Loucy (cell line): ENCODE measurements around the gene MKLN1.

Source experiments
- H2AFZ ChIP-seq: fragments of 200-600 bp; sonication (generic); 2 replicates; pipeline ENCODE4 v1.6.0; 2016; ENCODE audit warnings: antibody characterized with exemption, mild to moderate bottlenecking, low read length, moderate library complexity
- H3F3A ChIP-seq: fragments of 200-600 bp; 2 replicates; pipeline ENCODE4 v1.6.0; 2016; ENCODE audit warnings: antibody characterized with exemption, low read depth, mild to moderate bottlenecking
- H3K27me3 ChIP-seq: fragments of 200-600 bp; sonication (generic); 2 replicates; pipeline ENCODE4 v1.6.1; 2014; ENCODE audit warnings: low read length, mild to moderate bottlenecking; ENCODE audit not compliant: insufficient read depth, poor library complexity, severe bottlenecking
- H3K36me3 ChIP-seq: fragments of 200-600 bp; sonication (generic); 2 replicates; pipeline ENCODE4 v1.6.1; 2016; ENCODE audit warnings: low read length; ENCODE audit not compliant: insufficient read depth
- H3K4me1 ChIP-seq: fragments of 200-600 bp; sonication (generic); 2 replicates; pipeline ENCODE4 v1.5.1; 2014; ENCODE audit warnings: low read length, mild to moderate bottlenecking; ENCODE audit not compliant: insufficient read depth, poor library complexity, severe bottlenecking
- H3K4me2 ChIP-seq: fragments of 200-600 bp; sonication (generic); 2 replicates; pipeline ENCODE4 v1.6.0; 2014; ENCODE audit warnings: antibody characterized with exemption, low read length, low read depth, mild to moderate bottlenecking; ENCODE audit not compliant: poor library complexity, severe bottlenecking
- H3K4me3 ChIP-seq: fragments of 200-600 bp; sonication (generic); 2 replicates; pipeline ENCODE4 v1.5.1; 2014; ENCODE audit warnings: low read length, mild to moderate bottlenecking, mixed read lengths; ENCODE audit not compliant: poor library complexity, severe bottlenecking
- H3K79me2 ChIP-seq: fragments of 200-600 bp; sonication (generic); 2 replicates; pipeline ENCODE4 v1.6.1; 2014; ENCODE audit warnings: low read length; ENCODE audit not compliant: insufficient read depth
- H3K9ac ChIP-seq: fragments of 200-600 bp; sonication (generic); 2 replicates; pipeline ENCODE4 v1.6.0; 2014; ENCODE audit warnings: mild to moderate bottlenecking, low read depth, low read length, moderate library complexity; ENCODE audit not compliant: poor library complexity, severe bottlenecking
- H3K9me2 ChIP-seq: fragments of 200-600 bp; sonication (generic); replicated peaks from 2 replicates; pipeline ENCODE4 v1.6.1; 2016; ENCODE audit warnings: low read depth, low read length, mixed read lengths
- H3K9me3 ChIP-seq: fragments of 200-600 bp; sonication (generic); 2 replicates; pipeline ENCODE4 v1.6.1; 2014; ENCODE audit warnings: mild to moderate bottlenecking, antibody characterized with exemption, low read length, low read depth; ENCODE audit not compliant: insufficient read depth
- H4K20me1 ChIP-seq: fragments of 200-600 bp; sonication (generic); 2 replicates; pipeline ENCODE4 v1.6.0; 2014; ENCODE audit warnings: antibody characterized with exemption, low read length, mild to moderate bottlenecking; ENCODE audit not compliant: insufficient read depth, poor library complexity, severe bottlenecking
- CTCF ChIP-seq: fragments of 200-600 bp; sonication (generic); conservative IDR thresholded peaks from 2 replicates; pipeline ENCODE4 v1.5.1; 2014; ENCODE audit warnings: mild to moderate bottlenecking, antibody characterized with exemption, low read length
- EZH2phosphoT487 ChIP-seq: fragments of 200-600 bp; IDR thresholded peaks from 2 replicates; pipeline ENCODE4 v1.6.1; 2018; ENCODE audit warnings: antibody characterized with exemption, mild to moderate bottlenecking, moderate library complexity, borderline replicate concordance

Gene MKLN1

GRCh38 chr7:131431756-131432155 is 104.1 kb downstream of the MKLN1 start:
- H4K20me1 ChIP-seq, result no peaks in the 10 kb centered on the region
- H3K9me2 ChIP-seq, result no peaks in the 10 kb centered on the region
- no peaks in the 10 kb centered on the region for H3K9me3 ChIP-seq
- no peak overlapping the region for H3K9ac ChIP-seq
- no peaks in the 10 kb centered on the region for H3K79me2 ChIP-seq
- TF ChIP-seq EZH2phosphoT487 (no peak), CTCF (no peak)
- no peak overlapping the region for H3K4me2 ChIP-seq
- peaks cover 56% of the 10 kb centered on the region for H3K36me3 ChIP-seq
- no peaks in the 10 kb centered on the region for H3F3A ChIP-seq
- H3K27me3 ChIP-seq, result no peaks in the 10 kb centered on the region
- H3K4me3 ChIP-seq, result no peak overlapping the region
- no peaks in the 10 kb centered on the region for H3K4me1 ChIP-seq
- no peak overlapping the region for H2AFZ ChIP-seq

- Histone ChIP-seq H3K9me2 (no peaks in the 10 kb centered on the region), H3K79me2 (no peaks in the 10 kb centered on the region), H3K4me1 (no peaks in the 10 kb centered on the region), H3K9ac (no peak overlapping the region), H4K20me1 (no peaks in the 10 kb centered on the region), H3K4me3 (no peak overlapping the region), H3K4me2 (no peak overlapping the region), H3K36me3 (peaks cover 74% of the 10 kb centered on the region), H2AFZ (no peak overlapping the region), H3F3A (no peaks in the 10 kb centered on the region), H3K27me3 (no peaks in the 10 kb centered on the region), H3K9me3 (no peaks in the 10 kb centered on the region)
- no peak for TF ChIP-seq EZH2phosphoT487
- TF ChIP-seq CTCF, result no peak
Observed at GRCh38 chr7:131436384-131436783, 108.7 kb downstream of the MKLN1 start.

- Histone ChIP-seq H3K27me3 (no peaks in the 10 kb centered on the region), H4K20me1 (no peaks in the 10 kb centered on the region), H3F3A (no peaks in the 10 kb centered on the region), H3K4me3 (no peak overlapping the region), H3K36me3 (peaks cover 80% of the 10 kb centered on the region), H2AFZ (no peak overlapping the region), H3K4me2 (no peak overlapping the region), H3K9me3 (no peaks in the 10 kb centered on the region), H3K9ac (no peak overlapping the region), H3K4me1 (no peaks in the 10 kb centered on the region), H3K79me2 (no peaks in the 10 kb centered on the region), H3K9me2 (no peaks in the 10 kb centered on the region)
- TF ChIP-seq EZH2phosphoT487 (no peak), CTCF (no peak)
Observed at GRCh38 chr7:131438969-131439368, 111.3 kb downstream of the MKLN1 start.
